HCT116 (cell line): ENCODE measurements around the gene ESRRA. TPM values are rescaled to one million over a fixed set of nuclear protein-coding genes. Genes with fewer than 3 reads are reported as not detected.

Experiments
- ATAC-seq: fragments of 200-7000 bp; cut with Tn5 transposase; 2 replicates; pipeline ENCODE4 v1.9.1; 2020; ENCODE audit warnings: mild to moderate bottlenecking, moderate library complexity
- BruUV-seq: library from RNA; stranded (reverse); fragments of 400-500 nt; replicated peaks from 2 replicates; lab custom pipeline; 2021; lab: Mats Ljungman, UMichigan
- CTCF ChIA-PET: fragments of 300-600 bp; sonication (Branson Sonifier 250); formaldehyde crosslinking; loops from one replicate; lab custom pipeline; 2021; ENCODE audit warnings: antibody characterized with exemption; lab: Charles Lee
- POLR2A ChIA-PET: fragments of 300-600, 350-600 bp; sonication (Branson Sonifier 250); formaldehyde crosslinking; loops from one replicate; lab custom pipeline; 2021; ENCODE audit warnings: antibody characterized with exemption; lab: Charles Lee
- RAD21 ChIA-PET, 2 experiments: fragments of 300-600 bp; sonication (Branson Sonifier 250); formaldehyde crosslinking; loops; one replicate each; lab custom pipeline; 2023; ENCODE audit warnings: low total read pairs in 2 of 2; ENCODE audit not compliant: uncharacterized antibody in 2 of 2, unreplicated experiment in 2 of 2, low non-redundant PET in 1 of 2; lab: Charles Lee
- DNase-seq: peaks from one replicate; pipeline ENCODE4 v3.0.0-alpha.2; 2010; ENCODE audit warnings: low read depth, low spot score
- H2AFZ ChIP-seq: fragments of 200-600 bp; shearing (Covaris generic), sonication (generic); 2 replicates; pipeline ENCODE4 v1.6.1; 2017; ENCODE audit warnings: low read depth, mixed run types, mixed read lengths, antibody characterized with exemption, low read length; ENCODE audit not compliant: poor library complexity, severe bottlenecking
- H3K27ac ChIP-seq: 2 replicates; pipeline ENCODE4 v1.5.1; 2012; ENCODE audit warnings: low read depth, low read length
- H3K27me3 ChIP-seq: fragments of 200-600 bp; sonication (generic); 2 replicates; pipeline ENCODE4 v1.6.1; 2016; ENCODE audit warnings: mixed run types, low read length, mixed read lengths; ENCODE audit not compliant: insufficient read depth
- H3K36me3 ChIP-seq, 2 experiments: fragments of 200-500 bp in 1 of 2; fragments of 200-600 bp in 1 of 2; sonication (Bioruptor generic) in 1 of 2; sonication (generic) in 1 of 2; 2 replicates each; pipeline versions ENCODE4 v1.5.1 to v1.6.1; 2014 to 2016; ENCODE audit warnings: low read length in 2 of 2, inconsistent platforms in 1 of 2, mixed read lengths in 1 of 2, mixed run types in 1 of 2; ENCODE audit not compliant: insufficient read depth in 2 of 2, control insufficient read depth in 1 of 2
- H3K4me1 ChIP-seq, 2 experiments: fragments of 200-600 bp in 1 of 2; sonication (generic) in 1 of 2; 2 replicates each; pipeline versions ENCODE4 v1.5.1 to v1.6.1; 2012 to 2017; ENCODE audit warnings: low read length in 2 of 2, inconsistent platforms in 1 of 2, mild to moderate bottlenecking in 1 of 2, mixed read lengths in 1 of 2, mixed run types in 1 of 2, moderate library complexity in 1 of 2; ENCODE audit not compliant: insufficient read depth in 2 of 2, control insufficient read depth in 1 of 2
- H3K4me2 ChIP-seq: fragments of 200-600 bp; sonication (generic); 2 replicates; pipeline ENCODE4 v1.6.1; 2017; ENCODE audit warnings: mixed run types, low read length, mixed read lengths
- H3K4me3 ChIP-seq, 2 experiments: fragments of 200-600 bp in 1 of 2; sonication (generic) in 1 of 2; replicated peaks in 1 of 2; 2 replicates each; pipeline ENCODE4 v1.5.1; 2011 to 2016; ENCODE audit warnings: low read length in 2 of 2, control low read depth in 1 of 2, low read depth in 1 of 2, mild to moderate bottlenecking in 1 of 2, mixed read lengths in 1 of 2, mixed run types in 1 of 2
- H3K79me2 ChIP-seq: fragments of 200-600 bp; sonication (generic); 2 replicates; pipeline ENCODE4 v1.6.1; 2017; ENCODE audit warnings: mild to moderate bottlenecking, mixed run types, low read length, moderate library complexity, mixed read lengths; ENCODE audit not compliant: insufficient read depth
- H3K9ac ChIP-seq: fragments of 200-600 bp; sonication (generic); 2 replicates; pipeline ENCODE4 v1.6.1; 2016; ENCODE audit warnings: low read length, mixed read lengths
- H3K9me2 ChIP-seq: fragments of 200-600 bp; sonication (generic), shearing (Covaris generic); 2 replicates; pipeline ENCODE4 v1.6.1; 2017; ENCODE audit warnings: mixed run types, mild to moderate bottlenecking, moderate library complexity; ENCODE audit not compliant: insufficient read depth
- H3K9me3 ChIP-seq, 2 experiments: fragments of 200-500 bp in 1 of 2; fragments of 200-600 bp in 1 of 2; sonication (Bioruptor generic) in 1 of 2; sonication (generic) in 1 of 2; 2 replicates each; pipeline ENCODE4 v1.6.1; 2014 to 2017; ENCODE audit warnings: low read length in 2 of 2, mixed read lengths in 2 of 2, inconsistent platforms in 1 of 2, low read depth in 1 of 2, mild to moderate bottlenecking in 1 of 2, mixed run types in 1 of 2, moderate library complexity in 1 of 2; ENCODE audit not compliant: control insufficient read depth in 1 of 2, insufficient read depth in 1 of 2
- H4K20me1 ChIP-seq: fragments of 200-600 bp; sonication (generic), shearing (Covaris generic); 2 replicates; pipeline ENCODE4 v1.6.1; 2017; ENCODE audit warnings: mixed run types, mild to moderate bottlenecking, moderate library complexity; ENCODE audit not compliant: insufficient read depth
- ATF3 ChIP-seq: IDR thresholded peaks from 2 replicates; pipeline ENCODE4 v1.6.1; 2012
- ELF1 ChIP-seq: IDR thresholded peaks from 2 replicates; pipeline ENCODE4 v1.6.1; 2012; ENCODE audit warnings: low read depth, borderline replicate concordance
- POLR2A ChIP-seq: IDR thresholded peaks from 2 replicates; pipeline ENCODE4 v1.7.0; 2011; ENCODE audit warnings: borderline replicate concordance; ENCODE audit not compliant: insufficient read depth, insufficient read length; ENCODE audit errors: extremely low read depth
- SIN3A ChIP-seq: IDR thresholded peaks from 2 replicates; pipeline ENCODE4 v1.6.1; 2012; ENCODE audit warnings: low read depth
- SP1 ChIP-seq: IDR thresholded peaks from 2 replicates; pipeline ENCODE4 v1.6.1; 2012; ENCODE audit warnings: low read depth
- SRF ChIP-seq: IDR thresholded peaks from 2 replicates; pipeline ENCODE4 v1.6.1; 2012; ENCODE audit warnings: low read depth
- TCF7L2 ChIP-seq: IDR thresholded peaks from 2 replicates; pipeline ENCODE4 v1.7.0; 2011; ENCODE audit warnings: borderline replicate concordance, inconsistent platforms; ENCODE audit not compliant: insufficient read depth, insufficient read length; ENCODE audit errors: extremely low read depth
- ZBTB33 ChIP-seq: IDR thresholded peaks from 2 replicates; pipeline ENCODE4 v1.6.1; 2011; ENCODE audit warnings: mild to moderate bottlenecking, low read length, moderate library complexity; ENCODE audit not compliant: insufficient replicate concordance; ENCODE audit errors: extremely low read depth
- ZNF274 ChIP-seq: fragments of 200-500 bp; sonication (Bioruptor generic); IDR thresholded peaks from 2 replicates; pipeline ENCODE4 v1.6.1; 2014; ENCODE audit warnings: mild to moderate bottlenecking, low read depth, low read length, inconsistent platforms
- intact Hi-C: fragments of 100-400 bp; cut with micrococcal nuclease; formaldehyde crosslinking; loops from 2 replicates; pipeline ENCODE4 v1.10.0; 2022
- total RNA-seq: library from RNA; stranded (reverse); gene quantifications from one replicate; pipeline ENCODE4 v1.2.1, GENCODE V29; 2021; ENCODE audit not compliant: unreplicated experiment

The ESRRA gene
- total RNA-seq, 1 experiment from 2014 or later = 62.7 TPM

GRCh38 chr11:64339754-64340408, 34.6 kb downstream of the ESRRA start, which contains the start of gene CCDC88B:
TSS of gene CCDC88B (plus strand) at chr11:64340204. CDS start at chr11:64340267, 63 bp downstream.
- Histone ChIP-seq H3K9me3 (no peaks in the 10 kb centered on the region), H2AFZ (no peak within 1 kb of the TSS), H3K36me3 (no peaks in the 10 kb centered on the region)
- TF ChIP-seq TCF7L2 (no peak), POLR2A (no peak)
- TF ChIP-seq, all 23 proteins: peak for 0
- H4K20me1 ChIP-seq = no peaks in the 10 kb centered on the region
- peak within 1 kb of the TSS; percentile 21 for H3K4me2 ChIP-seq
- intact Hi-C loops = loop anchor here (5.0 kb wide), 1 partner anchor 33 kb away; the partner anchor contains the start of gene ESRRA
- RAD21 ChIA-PET = no interaction called here
- H3K27me3 ChIP-seq = no peaks in the 10 kb centered on the region
- POLR2A ChIA-PET = interaction anchor here (1.0 kb wide), 1 partner anchor 15 kb away, joined by 4 read pairs; no protein-coding TSS in a partner anchor
- CTCF ChIA-PET = interaction anchor here (1.5 kb wide), 1 partner anchor 8 kb away, joined by 5 read pairs; no protein-coding TSS in a partner anchor
- H3K9me2 ChIP-seq = no peaks in the 10 kb centered on the region
- H3K79me2 ChIP-seq = no peaks in the 10 kb centered on the region
- no peak within 1 kb of the TSS for H3K9ac ChIP-seq
- H3K4me1 ChIP-seq = peaks cover 22 to 46% of the 10 kb centered on the region in 2 experiments
- DNase-seq (no peak), ATAC-seq (no peak)
- no TSS peak for BruUV-seq
- no peak within 1 kb of the TSS for H3K4me3 ChIP-seq
- no peak within 1 kb of the TSS for H3K27ac ChIP-seq

- no peak for DNase-seq
- no peaks in the 10 kb centered on the region for H4K20me1 ChIP-seq
- no peak for TF ChIP-seq SP1
- TF ChIP-seq SRF = no peak
- no peak for TF ChIP-seq SIN3A
- TF ChIP-seq ELF1 = no peak
- TF ChIP-seq ZNF274 = no peak
- no peak for TF ChIP-seq ATF3
- TF ChIP-seq ZBTB33 = no peak
- TF ChIP-seq, all 23 proteins: peak for 0
- BruUV-seq = no TSS peak
- no peak overlapping the region for H3K4me3 ChIP-seq
- ChIA-PET POLR2A (interaction anchor here (1.1 to 1.2 kb wide), 2 partner anchors 9 to 23 kb away, joined by 3 read pairs; partner anchors contain the start of genes PRDX5 and TRMT112), RAD21 (interaction anchor here in 1 of 2 experiments (2.7 kb wide), 1 partner anchor 9 kb away, joined by 14 read pairs; no protein-coding TSS in a partner anchor), CTCF (interaction anchor here (0.9 to 3.9 kb wide), 3 partner anchors 9 to 136 kb away, joined by 3 to 46 read pairs (median 5); no protein-coding TSS in a partner anchor)
- H3K9ac ChIP-seq = no peak overlapping the region
- ATAC-seq = no peak
- H3K36me3 ChIP-seq = no peaks in the 10 kb centered on the region
- H3K27me3 ChIP-seq = no peaks in the 10 kb centered on the region
- H2AFZ ChIP-seq = no peak overlapping the region
- H3K4me1 ChIP-seq = peaks cover 14 to 38% of the 10 kb centered on the region in 2 experiments
- H3K79me2 ChIP-seq = no peaks in the 10 kb centered on the region
- intact Hi-C loops = loop anchor here (5.0 kb wide), 1 partner anchor 34 kb away; the partner anchor contains the start of gene ESRRA
- H3K9me2 ChIP-seq = no peaks in the 10 kb centered on the region
- H3K4me2 ChIP-seq = peak overlapping the region; percentile 21
- no peak overlapping the region for H3K27ac ChIP-seq
- no peaks in the 10 kb centered on the region for H3K9me3 ChIP-seq
Observed at GRCh38 chr11:64340671-64341335, 35.5 kb downstream of the ESRRA start.
